HL-60 (cell line): ENCODE results near the gene CAMTA1.

ENCODE experiments used
- DNase-seq, 2 experiments: peaks; one replicate each; pipeline ENCODE4 v3.0.0-alpha.2; 2010 to 2020; ENCODE audit warnings: low read depth in 1 of 2, low spot score in 1 of 2
- H3K27ac ChIP-seq: fragments of 250-450 bp; sonication (Bioruptor Pico); replicated peaks from 2 replicates; pipeline ENCODE4 v1.5.1; 2020; ENCODE audit warnings: mild to moderate bottlenecking, moderate library complexity
- H3K27me3 ChIP-seq: fragments of 250-450 bp; sonication (Bioruptor Pico); 2 replicates; pipeline ENCODE4 v1.5.1; 2021; ENCODE audit warnings: mild to moderate bottlenecking, moderate library complexity; ENCODE audit not compliant: insufficient read depth, poor library complexity, severe bottlenecking
- H3K4me3 ChIP-seq: replicated peaks from 2 replicates; pipeline ENCODE4 v1.5.1; 2011; ENCODE audit warnings: mild to moderate bottlenecking, control low read depth, low read length; ENCODE audit not compliant: insufficient read depth
- GABPA ChIP-seq: IDR thresholded peaks from 2 replicates; pipeline ENCODE4 v1.6.1; 2012; ENCODE audit warnings: low read depth
- POLR2AphosphoS5 ChIP-seq: IDR thresholded peaks from 2 replicates; pipeline ENCODE4 v1.6.1; 2012; ENCODE audit warnings: low read depth
- SPI1 ChIP-seq: IDR thresholded peaks from 2 replicates; pipeline ENCODE4 v1.6.1; 2012; ENCODE audit warnings: low read depth, mild to moderate bottlenecking, borderline replicate concordance
- TF ChIP-seq, protein P1 (sequence below): IDR thresholded peaks from 2 replicates; pipeline ENCODE4 v1.6.1; 2012; ENCODE audit warnings: low read depth; ENCODE audit not compliant: insufficient replicate concordance
- TF ChIP-seq, protein P2 (sequence below): IDR thresholded peaks from one replicate; pipeline ENCODE4 v1.5.1; 2011; ENCODE audit warnings: low read length, control low read depth, inconsistent platforms; ENCODE audit not compliant: insufficient read depth

The CAMTA1 gene

DNA sequence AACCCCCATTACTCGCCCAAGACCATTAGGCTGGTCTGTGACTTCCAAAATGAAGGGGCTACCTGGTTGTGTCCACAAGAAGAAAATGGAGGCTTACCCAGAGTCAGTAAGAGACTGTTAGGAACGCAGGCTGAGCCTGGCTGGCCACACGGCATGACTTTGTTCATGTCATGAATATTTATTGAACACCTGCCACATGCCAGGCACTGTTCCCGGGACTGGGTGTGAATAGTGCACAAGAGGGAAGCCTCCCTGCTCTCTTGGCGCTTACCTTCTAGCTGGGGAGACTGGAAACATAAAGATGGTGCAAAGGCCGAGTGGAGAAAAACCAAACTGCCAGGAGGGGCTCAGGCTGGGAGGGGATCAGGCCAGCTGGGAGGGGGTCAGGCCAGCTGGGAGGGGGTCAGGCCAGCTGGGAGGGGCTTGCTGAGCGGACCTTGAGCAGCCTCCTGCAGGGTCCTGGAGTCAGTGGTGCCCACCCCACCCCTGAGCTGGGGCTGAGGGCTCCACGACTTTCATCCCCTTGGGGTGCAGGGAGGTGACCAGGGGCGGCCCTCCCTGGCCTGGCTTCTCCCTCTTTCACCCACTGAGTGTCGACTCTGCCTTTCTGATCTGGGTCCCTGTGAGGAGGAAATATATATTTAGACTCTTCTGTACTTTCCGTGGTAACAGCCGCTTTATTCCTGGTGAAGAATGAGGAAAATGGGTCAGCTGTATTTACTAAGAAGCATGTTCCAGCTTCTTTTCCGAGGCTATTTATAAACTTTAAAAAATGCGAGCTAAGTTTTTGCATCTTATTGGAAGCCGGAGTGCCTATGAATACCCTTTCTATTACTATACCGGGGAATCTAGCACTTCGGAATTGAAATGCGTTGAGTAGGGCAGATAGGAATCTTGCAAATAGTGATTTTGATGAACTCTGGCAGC is 139.0 kb downstream of the CAMTA1 start:
- TF ChIP-seq, protein P1, sequence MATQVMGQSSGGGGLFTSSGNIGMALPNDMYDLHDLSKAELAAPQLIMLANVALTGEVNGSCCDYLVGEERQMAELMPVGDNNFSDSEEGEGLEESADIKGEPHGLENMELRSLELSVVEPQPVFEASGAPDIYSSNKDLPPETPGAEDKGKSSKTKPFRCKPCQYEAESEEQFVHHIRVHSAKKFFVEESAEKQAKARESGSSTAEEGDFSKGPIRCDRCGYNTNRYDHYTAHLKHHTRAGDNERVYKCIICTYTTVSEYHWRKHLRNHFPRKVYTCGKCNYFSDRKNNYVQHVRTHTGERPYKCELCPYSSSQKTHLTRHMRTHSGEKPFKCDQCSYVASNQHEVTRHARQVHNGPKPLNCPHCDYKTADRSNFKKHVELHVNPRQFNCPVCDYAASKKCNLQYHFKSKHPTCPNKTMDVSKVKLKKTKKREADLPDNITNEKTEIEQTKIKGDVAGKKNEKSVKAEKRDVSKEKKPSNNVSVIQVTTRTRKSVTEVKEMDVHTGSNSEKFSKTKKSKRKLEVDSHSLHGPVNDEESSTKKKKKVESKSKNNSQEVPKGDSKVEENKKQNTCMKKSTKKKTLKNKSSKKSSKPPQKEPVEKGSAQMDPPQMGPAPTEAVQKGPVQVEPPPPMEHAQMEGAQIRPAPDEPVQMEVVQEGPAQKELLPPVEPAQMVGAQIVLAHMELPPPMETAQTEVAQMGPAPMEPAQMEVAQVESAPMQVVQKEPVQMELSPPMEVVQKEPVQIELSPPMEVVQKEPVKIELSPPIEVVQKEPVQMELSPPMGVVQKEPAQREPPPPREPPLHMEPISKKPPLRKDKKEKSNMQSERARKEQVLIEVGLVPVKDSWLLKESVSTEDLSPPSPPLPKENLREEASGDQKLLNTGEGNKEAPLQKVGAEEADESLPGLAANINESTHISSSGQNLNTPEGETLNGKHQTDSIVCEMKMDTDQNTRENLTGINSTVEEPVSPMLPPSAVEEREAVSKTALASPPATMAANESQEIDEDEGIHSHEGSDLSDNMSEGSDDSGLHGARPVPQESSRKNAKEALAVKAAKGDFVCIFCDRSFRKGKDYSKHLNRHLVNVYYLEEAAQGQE: no peak
- TF ChIP-seq GABPA (no peak), POLR2AphosphoS5 (no peak), SPI1 (no peak)
- TF ChIP-seq, protein P2, sequence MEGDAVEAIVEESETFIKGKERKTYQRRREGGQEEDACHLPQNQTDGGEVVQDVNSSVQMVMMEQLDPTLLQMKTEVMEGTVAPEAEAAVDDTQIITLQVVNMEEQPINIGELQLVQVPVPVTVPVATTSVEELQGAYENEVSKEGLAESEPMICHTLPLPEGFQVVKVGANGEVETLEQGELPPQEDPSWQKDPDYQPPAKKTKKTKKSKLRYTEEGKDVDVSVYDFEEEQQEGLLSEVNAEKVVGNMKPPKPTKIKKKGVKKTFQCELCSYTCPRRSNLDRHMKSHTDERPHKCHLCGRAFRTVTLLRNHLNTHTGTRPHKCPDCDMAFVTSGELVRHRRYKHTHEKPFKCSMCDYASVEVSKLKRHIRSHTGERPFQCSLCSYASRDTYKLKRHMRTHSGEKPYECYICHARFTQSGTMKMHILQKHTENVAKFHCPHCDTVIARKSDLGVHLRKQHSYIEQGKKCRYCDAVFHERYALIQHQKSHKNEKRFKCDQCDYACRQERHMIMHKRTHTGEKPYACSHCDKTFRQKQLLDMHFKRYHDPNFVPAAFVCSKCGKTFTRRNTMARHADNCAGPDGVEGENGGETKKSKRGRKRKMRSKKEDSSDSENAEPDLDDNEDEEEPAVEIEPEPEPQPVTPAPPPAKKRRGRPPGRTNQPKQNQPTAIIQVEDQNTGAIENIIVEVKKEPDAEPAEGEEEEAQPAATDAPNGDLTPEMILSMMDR: no peak
- Histone ChIP-seq H3K27me3 (no peaks in the 10 kb centered on the region), H3K27ac (no peak overlapping the region), H3K4me3 (no peak overlapping the region)
- no peak for DNase-seq

DNA sequence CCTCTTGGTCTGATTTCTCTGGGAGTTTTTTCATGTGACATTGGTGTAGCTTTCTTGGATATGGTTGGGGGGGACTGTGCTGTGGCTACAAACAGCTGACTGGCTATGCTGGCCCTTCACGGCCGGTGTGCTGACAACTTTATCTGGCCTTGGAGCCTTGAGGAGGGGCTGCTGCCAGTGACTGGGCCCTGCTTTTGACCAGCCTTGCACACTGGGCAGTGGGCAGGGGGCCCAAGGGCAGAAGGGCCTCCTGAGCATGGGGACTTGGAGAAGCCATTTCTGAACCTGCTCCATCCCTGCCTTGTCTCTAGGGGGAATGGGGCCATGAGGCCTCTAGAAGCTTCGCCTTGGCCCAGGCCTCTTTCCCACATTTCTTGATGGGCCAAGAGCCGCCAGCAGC is 139.6 kb downstream of the CAMTA1 start:
- DNase-seq: no peak
- Histone ChIP-seq H3K27me3 (no peaks in the 10 kb centered on the region), H3K27ac (no peak overlapping the region), H3K4me3 (no peak overlapping the region)
- TF ChIP-seq, protein P1: no peak
- TF ChIP-seq, protein P2: no peak
- TF ChIP-seq GABPA (no peak), SPI1 (no peak), POLR2AphosphoS5 (no peak)

DNA sequence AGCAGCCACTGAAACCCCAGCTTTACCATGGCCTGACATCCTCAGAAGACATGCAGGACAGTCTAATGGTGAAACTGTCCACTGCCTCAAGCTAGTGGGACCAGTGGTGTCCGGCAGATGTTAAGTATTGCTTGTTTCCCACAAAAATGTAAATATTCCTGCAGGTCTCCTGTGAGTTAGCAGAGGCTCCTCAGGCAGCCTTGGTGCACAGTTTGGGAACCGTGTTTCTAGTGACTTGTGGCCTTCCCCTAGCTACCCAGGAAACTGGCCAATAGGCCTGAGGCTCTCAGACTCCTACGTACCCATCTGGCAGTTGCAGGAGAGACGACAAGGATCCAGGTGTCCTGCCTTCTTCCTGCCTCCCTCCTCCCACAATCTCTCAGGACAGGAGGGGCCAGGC is 142.4 kb downstream of the CAMTA1 start:
- H3K4me3 ChIP-seq: no peak overlapping the region
- DNase-seq: no peak
- H3K27ac ChIP-seq: no peak overlapping the region
- TF ChIP-seq, protein P1: no peak
- TF ChIP-seq, protein P2: no peak
- TF ChIP-seq SPI1 (no peak), GABPA (no peak), POLR2AphosphoS5 (no peak)
- H3K27me3 ChIP-seq: no peaks in the 10 kb centered on the region
